GM23338 (cell line): ENCODE results near the gene SDE2. TPM values are rescaled to one million over a fixed set of nuclear protein-coding genes. Genes with fewer than 3 reads are reported as not detected.

ENCODE experiments used
- ATAC-seq: fragments of 200-7000 bp; cut with Tn5 transposase; 3 replicates; pipeline ENCODE4 v1.9.1; 2020
- DNase-seq: peaks from one replicate; pipeline ENCODE4 v3.0.0-alpha.2; 2015; ENCODE audit warnings: low spot score
- H2AFZ ChIP-seq: fragments of 200-600 bp; sonication (generic); 2 replicates; pipeline ENCODE4 v1.8.0; 2016; ENCODE audit warnings: antibody characterized with exemption, mild to moderate bottlenecking, moderate library complexity
- H3F3A ChIP-seq: fragments of 200-600 bp; sonication (generic); replicated peaks from 2 replicates; pipeline ENCODE4 v1.8.0; 2017; ENCODE audit warnings: antibody characterized with exemption, mixed run types, low read depth
- H3K27ac ChIP-seq: fragments of 200-600 bp; sonication (generic); 2 replicates; pipeline ENCODE4 v1.6.1; 2016; ENCODE audit warnings: low read depth
- H3K27me3 ChIP-seq: fragments of 200-600 bp; sonication (generic); 2 replicates; pipeline ENCODE4 v1.8.0; 2016; ENCODE audit warnings: mild to moderate bottlenecking, mixed run types, moderate library complexity; ENCODE audit not compliant: insufficient read depth
- H3K36me3 ChIP-seq: fragments of 200-600 bp; sonication (generic); 2 replicates; pipeline ENCODE4 v1.8.0; 2016; ENCODE audit warnings: mild to moderate bottlenecking; ENCODE audit not compliant: insufficient read depth
- H3K4me1 ChIP-seq: fragments of 200-600 bp; sonication (generic); 2 replicates; pipeline ENCODE4 v1.8.0; 2016; ENCODE audit warnings: mild to moderate bottlenecking, moderate library complexity; ENCODE audit not compliant: insufficient read depth
- H3K4me2 ChIP-seq: fragments of 200-600 bp; sonication (generic); 2 replicates; pipeline ENCODE4 v1.7.1; 2017; ENCODE audit warnings: mixed run types
- H3K4me3 ChIP-seq: fragments of 200-600 bp; sonication (generic); 2 replicates; pipeline ENCODE4 v1.6.1; 2016; ENCODE audit warnings: mixed run types
- H3K79me2 ChIP-seq: fragments of 200-600 bp; sonication (generic); replicated peaks from 2 replicates; pipeline ENCODE4 v1.8.0; 2017; ENCODE audit warnings: mild to moderate bottlenecking; ENCODE audit not compliant: insufficient read depth
- H3K9me2 ChIP-seq: fragments of 200-600 bp; sonication (generic); 2 replicates; pipeline ENCODE4 v1.8.0; 2017; ENCODE audit not compliant: insufficient read depth
- H4K20me1 ChIP-seq: fragments of 200-600 bp; sonication (generic); replicated peaks from 2 replicates; pipeline ENCODE4 v1.8.0; 2017; ENCODE audit warnings: mild to moderate bottlenecking; ENCODE audit not compliant: insufficient read depth
- H3K27ac Mint-ChIP-seq: 2 replicates; pipeline ENCODE4 v1.8.0; 2020; ENCODE audit warnings: inconsistent platforms, mild to moderate bottlenecking, moderate library complexity, mixed read lengths
- H3K27me3 Mint-ChIP-seq: 3 replicates; pipeline ENCODE4 v1.8.0; 2022; ENCODE audit warnings: low read depth, mild to moderate bottlenecking, moderate library complexity, mixed read lengths, inconsistent platforms; ENCODE audit not compliant: insufficient read depth, poor library complexity
- H3K36me3 Mint-ChIP-seq: 3 replicates; pipeline ENCODE4 v1.8.0; 2021; ENCODE audit warnings: low read depth, mild to moderate bottlenecking, inconsistent platforms, moderate library complexity, mixed read lengths
- H3K4me1 Mint-ChIP-seq: 3 replicates; pipeline ENCODE4 v1.8.0; 2020; ENCODE audit warnings: mild to moderate bottlenecking, inconsistent platforms, mixed read lengths
- H3K4me3 Mint-ChIP-seq: 3 replicates; pipeline ENCODE4 v1.8.0; 2021; ENCODE audit warnings: moderate library complexity, mild to moderate bottlenecking, inconsistent platforms, mixed read lengths
- H3K9me3 Mint-ChIP-seq: 3 replicates; pipeline ENCODE4 v1.8.0; 2020; ENCODE audit warnings: moderate library complexity, mild to moderate bottlenecking, inconsistent platforms, mixed read lengths
- CREB1 ChIP-seq: fragments of 250-450 bp; sonication (Bioruptor Pico); IDR thresholded peaks from 2 replicates; pipeline ENCODE4 v1.5.0; 2020; ENCODE audit warnings: low read depth, mild to moderate bottlenecking, moderate library complexity
- CTCF ChIP-seq, 2 experiments: fragments of 200-600 bp in 1 of 2; sonication (generic) in 1 of 2; conservative IDR thresholded peaks; 2 replicates each; pipeline versions ENCODE4 v1.5.1 to v1.6.1; 2016 to 2017; ENCODE audit warnings: antibody characterized with exemption in 2 of 2, low read depth in 2 of 2, mild to moderate bottlenecking in 2 of 2, moderate library complexity in 1 of 2
- ETS1 ChIP-seq: IDR thresholded peaks from 2 replicates; pipeline ENCODE4 v1.6.1; 2016; ENCODE audit warnings: antibody characterized with exemption
- EZH2 ChIP-seq: fragments of 200-600 bp; sonication (generic); IDR thresholded peaks from one replicate; pipeline ENCODE4 v1.8.0; 2017; ENCODE audit warnings: antibody characterized with exemption, mild to moderate bottlenecking, low read depth; ENCODE audit not compliant: unreplicated experiment
- JUNB ChIP-seq: IDR thresholded peaks from one replicate; pipeline ENCODE4 v1.6.1; 2016; ENCODE audit warnings: antibody characterized with exemption; ENCODE audit not compliant: unreplicated experiment
- NANOG ChIP-seq: IDR thresholded peaks from 2 replicates; pipeline ENCODE4 v1.6.1; 2016; ENCODE audit warnings: antibody characterized with exemption, borderline replicate concordance
- POLR2AphosphoS5 ChIP-seq: IDR thresholded peaks from 2 replicates; pipeline ENCODE4 v1.6.1; 2016; ENCODE audit warnings: antibody characterized with exemption, low read depth
- REST ChIP-seq: IDR thresholded peaks from one replicate; pipeline ENCODE4 v1.6.1; 2018; ENCODE audit warnings: antibody characterized with exemption; ENCODE audit not compliant: unreplicated experiment
- STAT1 ChIP-seq: IDR thresholded peaks from one replicate; pipeline ENCODE4 v1.6.1; 2016; ENCODE audit warnings: antibody characterized with exemption; ENCODE audit not compliant: unreplicated experiment
- ZNF331 ChIP-seq: fragments of 250-450 bp; sonication (Bioruptor Pico); IDR thresholded peaks from 2 replicates; pipeline ENCODE4 v1.5.0; 2020; ENCODE audit warnings: low read depth, mild to moderate bottlenecking, moderate library complexity
- ZNF462 ChIP-seq: fragments of 250-450 bp; sonication (Bioruptor Pico); IDR thresholded peaks from 2 replicates; pipeline ENCODE4 v1.5.0; 2020; ENCODE audit warnings: mild to moderate bottlenecking, moderate library complexity
- polyA plus RNA-seq: library from polyadenylated mRNA; unstranded; fragments of >200 nt; fragmentation: Nextera tagmentation; extraction: Ambion mirVana; gene quantifications from 2 replicates; pipeline ENCODE4 v1.2.1, GENCODE V29; 2016
- total RNA-seq: library from RNA; depleted of rRNA; stranded (reverse); fragments of >200 nt; shearing (Covaris generic); gene quantifications from 2 replicates; pipeline ENCODE4 v1.2.3, GENCODE V29; 2014

SDE2 gene
- total and polyA plus RNA-seq, 2 experiments from 2014 or later = 10.6 to 26.9 TPM

- Histone ChIP-seq H3K36me3 (peaks cover 30% of the 10 kb centered on the region), H3K4me1 (no peaks in the 10 kb centered on the region), H2AFZ (no peak overlapping the region), H3K4me2 (no peak overlapping the region), H3K9me2 (no peaks in the 10 kb centered on the region), H4K20me1 (peaks cover 3% of the 10 kb centered on the region; the same call in 1 of the 2 replicates), H3F3A (peaks cover 6% of the 10 kb centered on the region; the same call in 1 of the 2 replicates), H3K79me2 (no peaks in the 10 kb centered on the region), H3K4me3 (no peak overlapping the region), H3K27ac (no peak overlapping the region), H3K27me3 (no peaks in the 10 kb centered on the region)
- TF ChIP-seq CREB1 (CRISPR knock-in tag) = no peak
- no peak for TF ChIP-seq REST
- no peak for TF ChIP-seq ZNF462 (CRISPR knock-in tag)
- TF ChIP-seq JUNB = no peak
- no peak for TF ChIP-seq EZH2
- TF ChIP-seq ZNF331 (CRISPR knock-in tag) = no peak
- no peak for TF ChIP-seq STAT1
- no peak for TF ChIP-seq POLR2AphosphoS5
- no peak for TF ChIP-seq NANOG
- no peak for TF ChIP-seq ETS1
- TF ChIP-seq CTCF (conservative IDR thresholded peaks at IDR 0.05; ENCODE audit: low read depth in 2 of 2) = no peak
- Mint-ChIP-seq H3K27me3 (peaks cover 12% of the 10 kb centered on the region), H3K4me1 (no peaks in the 10 kb centered on the region; the same call in 2 of the 3 replicates), H3K4me3 (no peak overlapping the region), H3K9me3 (peaks cover 9% of the 10 kb centered on the region), H3K36me3 (peaks cover 66% of the 10 kb centered on the region), H3K27ac (no peak overlapping the region)
- no peak for ATAC-seq
- DNase-seq = no peak
Observed at GRCh38 chr1:225979421-225979820, 19.7 kb downstream of the SDE2 start.
